LNCaP clone FGC (cell line): ENCODE measurements around the gene ANKRD6.
"Not testable (repeated sequence)": the region's sequence is repeated elsewhere in the genome, so short reads cannot be mapped to it uniquely, and the experiment has no call there.

ENCODE experiments used
- DNase-seq: peaks from one replicate; pipeline ENCODE4 v3.0.0-alpha.2; 2011; ENCODE audit warnings: low read depth
- H3K4me3 ChIP-seq: 2 replicates; pipeline ENCODE4 v1.5.1; 2011; ENCODE audit warnings: mild to moderate bottlenecking, low read depth, low read length, control low read depth
- TF ChIP-seq, protein P1 (sequence below): IDR thresholded peaks from 2 replicates; pipeline ENCODE4 v1.5.1; 2012; ENCODE audit warnings: mild to moderate bottlenecking; ENCODE audit not compliant: control insufficient read depth, insufficient read depth; ENCODE audit errors: extremely low read depth

ANKRD6 gene

DNA sequence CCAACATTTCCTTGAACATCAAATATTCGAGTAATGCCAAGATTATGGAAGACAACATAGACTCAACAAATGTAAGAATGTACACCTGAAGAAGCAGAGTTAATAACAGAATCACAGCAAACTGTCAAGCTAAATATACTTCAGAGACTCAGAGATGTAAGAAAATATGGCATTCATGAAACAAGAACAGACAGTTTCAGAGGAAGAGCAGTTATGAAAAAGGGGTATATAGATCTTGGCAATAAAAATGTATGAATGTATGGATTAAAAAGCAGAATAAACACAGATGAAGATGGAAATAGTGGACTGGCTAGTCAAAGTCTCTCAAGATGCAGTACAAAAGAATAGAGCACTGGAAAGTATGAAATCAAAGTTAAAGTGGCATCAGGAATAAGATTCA is 39.3 kb upstream of the ANKRD6 start:
- TF ChIP-seq, protein P1, sequence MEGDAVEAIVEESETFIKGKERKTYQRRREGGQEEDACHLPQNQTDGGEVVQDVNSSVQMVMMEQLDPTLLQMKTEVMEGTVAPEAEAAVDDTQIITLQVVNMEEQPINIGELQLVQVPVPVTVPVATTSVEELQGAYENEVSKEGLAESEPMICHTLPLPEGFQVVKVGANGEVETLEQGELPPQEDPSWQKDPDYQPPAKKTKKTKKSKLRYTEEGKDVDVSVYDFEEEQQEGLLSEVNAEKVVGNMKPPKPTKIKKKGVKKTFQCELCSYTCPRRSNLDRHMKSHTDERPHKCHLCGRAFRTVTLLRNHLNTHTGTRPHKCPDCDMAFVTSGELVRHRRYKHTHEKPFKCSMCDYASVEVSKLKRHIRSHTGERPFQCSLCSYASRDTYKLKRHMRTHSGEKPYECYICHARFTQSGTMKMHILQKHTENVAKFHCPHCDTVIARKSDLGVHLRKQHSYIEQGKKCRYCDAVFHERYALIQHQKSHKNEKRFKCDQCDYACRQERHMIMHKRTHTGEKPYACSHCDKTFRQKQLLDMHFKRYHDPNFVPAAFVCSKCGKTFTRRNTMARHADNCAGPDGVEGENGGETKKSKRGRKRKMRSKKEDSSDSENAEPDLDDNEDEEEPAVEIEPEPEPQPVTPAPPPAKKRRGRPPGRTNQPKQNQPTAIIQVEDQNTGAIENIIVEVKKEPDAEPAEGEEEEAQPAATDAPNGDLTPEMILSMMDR, result no peak
- no peak for DNase-seq
- H3K4me3 ChIP-seq, result no peak overlapping the region

DNA sequence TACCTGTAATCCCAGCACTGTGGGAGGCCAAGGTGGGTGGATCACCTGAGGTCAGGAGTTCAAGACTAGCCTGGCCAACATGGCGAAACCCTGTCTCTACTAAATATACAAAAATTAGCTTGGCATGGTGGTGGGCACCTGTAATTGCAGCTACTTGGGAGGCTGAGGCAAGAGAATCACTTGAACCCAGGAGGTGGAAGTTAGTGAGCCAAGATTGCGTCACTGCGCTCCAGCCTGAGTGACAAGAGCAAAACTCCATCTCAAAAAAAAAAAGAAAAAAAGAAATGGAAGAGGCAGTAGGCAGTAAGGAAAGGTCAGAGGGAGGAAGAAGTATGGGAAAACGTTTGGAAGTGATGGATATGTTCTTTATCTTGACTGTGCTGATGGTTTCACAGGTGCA is 35.1 kb upstream of the ANKRD6 start:
- DNase-seq, H3K4me3 ChIP-seq: not testable (repeated sequence)

DNA sequence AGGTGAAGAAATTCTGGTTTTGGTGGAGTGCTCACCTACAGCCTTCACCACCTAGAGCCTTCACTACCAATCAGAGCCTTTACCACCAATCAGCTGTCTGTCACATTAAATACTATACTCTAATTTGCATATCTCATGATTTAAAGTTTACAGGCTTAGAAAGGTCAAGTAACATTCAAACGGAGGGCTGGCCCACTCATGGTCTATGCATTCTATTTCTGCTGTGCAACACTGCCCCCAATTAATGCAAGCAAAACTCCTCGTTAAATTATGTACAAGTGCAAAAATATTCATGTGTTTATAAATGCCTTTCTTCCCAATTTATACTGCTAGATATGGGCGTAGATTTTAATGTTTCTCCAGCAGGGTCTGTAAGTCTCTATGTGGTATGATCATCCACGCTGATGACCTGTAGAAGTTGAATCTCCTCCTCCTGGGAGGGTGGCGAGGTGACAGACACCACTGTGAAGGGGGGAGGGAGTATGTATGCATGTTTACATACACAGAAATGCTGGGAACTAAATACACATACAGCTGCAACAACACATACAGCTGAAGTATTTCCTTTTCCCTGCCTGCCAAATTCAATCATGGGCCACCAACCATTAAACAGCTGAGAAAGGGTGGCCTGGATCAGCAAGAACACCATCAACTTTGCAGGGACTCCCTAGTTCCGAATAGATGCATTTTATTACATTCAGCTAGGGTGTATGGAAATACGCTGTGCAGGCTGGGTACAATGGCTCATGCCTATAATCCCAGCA is 34.0 kb upstream of the ANKRD6 start:
- TF ChIP-seq, protein P1, result no peak
- no peak overlapping the region for H3K4me3 ChIP-seq
- no peak for DNase-seq

DNA sequence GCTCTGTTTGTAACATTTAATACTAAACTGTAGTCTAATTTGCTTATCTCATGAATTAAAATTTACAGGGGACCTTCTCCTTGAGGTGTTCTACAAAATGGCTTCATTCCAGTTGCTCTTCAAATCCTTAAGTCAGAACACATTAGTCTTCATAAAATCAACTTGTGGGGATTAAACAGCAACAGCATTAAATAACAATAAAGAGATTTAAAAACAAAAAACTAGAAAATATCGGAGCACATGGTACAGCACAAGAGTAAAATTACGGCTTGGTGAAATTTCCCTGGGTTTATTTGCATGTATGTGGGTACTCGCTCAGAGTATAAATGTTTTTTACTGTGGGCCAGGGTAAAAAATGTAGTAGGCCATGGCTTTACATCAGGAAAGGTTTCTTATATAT is 32.9 kb upstream of the ANKRD6 start:
- TF ChIP-seq, protein P1, result no peak
- no peak for DNase-seq
- no peak overlapping the region for H3K4me3 ChIP-seq

DNA sequence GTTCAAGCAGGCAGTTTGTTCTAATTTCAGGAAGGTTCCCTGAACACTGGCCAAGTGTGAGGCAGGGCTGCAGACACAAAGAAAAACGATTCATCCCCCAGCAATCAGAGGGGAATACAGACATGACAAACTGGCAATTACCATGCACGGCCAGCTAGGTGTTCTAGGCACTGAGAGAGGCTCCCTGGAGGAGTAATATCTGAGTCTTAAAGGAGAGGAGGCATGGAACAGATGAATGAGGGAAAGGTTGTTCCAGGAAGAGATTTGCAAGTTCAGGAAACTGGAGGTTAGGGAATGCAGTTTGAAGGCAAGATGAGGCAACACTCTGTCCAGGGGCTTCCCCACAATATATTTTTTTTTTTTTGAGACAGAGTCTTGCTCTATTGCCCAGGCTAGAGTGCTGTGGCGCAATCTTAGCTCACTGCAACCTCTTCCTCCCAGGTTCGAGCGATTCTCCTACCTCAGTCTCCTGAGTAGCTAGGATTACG is 32.0 kb upstream of the ANKRD6 start:
- H3K4me3 ChIP-seq, result no peak overlapping the region
- no peak for DNase-seq

DNA sequence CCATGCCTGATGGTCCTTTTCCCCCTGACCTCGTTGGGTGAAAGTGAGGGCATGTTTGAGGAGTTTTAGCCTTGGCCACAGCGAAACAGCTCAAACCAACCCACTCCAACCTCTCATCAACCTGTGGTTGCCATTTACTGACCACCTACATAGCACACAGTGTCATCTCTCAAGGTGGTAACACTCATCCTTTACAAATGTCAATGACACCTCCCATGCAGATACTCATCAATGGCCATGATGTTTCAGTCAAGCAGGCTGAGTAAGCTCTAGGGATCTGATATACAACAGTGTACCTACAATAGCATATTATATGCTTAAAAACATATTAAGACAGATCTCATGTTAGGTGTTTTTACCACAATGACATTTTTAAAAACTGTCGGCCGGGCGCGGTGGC is 30.2 kb upstream of the ANKRD6 start:
- no peak for DNase-seq
- TF ChIP-seq, protein P1, result no peak
- no peak overlapping the region for H3K4me3 ChIP-seq

More for the DNA sequence above, 32.0 kb upstream of the ANKRD6 start:
- TF ChIP-seq, protein P1, result no peak

DNA sequence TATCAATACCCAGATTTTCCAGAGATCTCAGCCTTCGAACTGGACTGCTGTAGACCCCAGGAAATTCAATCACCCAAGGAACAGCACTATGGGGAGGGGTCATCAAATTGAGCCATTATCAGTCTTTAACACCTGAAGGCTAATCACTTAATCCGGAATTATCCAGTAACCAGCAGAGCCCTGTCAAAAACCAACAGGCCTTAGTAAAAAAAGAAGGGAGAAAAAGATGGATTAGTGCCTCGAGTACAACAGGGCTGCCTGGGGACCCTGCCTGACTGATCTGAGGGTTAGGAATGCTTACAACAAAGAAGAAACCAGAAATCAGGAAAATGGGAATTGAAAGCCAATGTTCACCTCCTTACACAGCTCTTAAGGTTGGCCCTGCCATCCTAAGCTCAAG is 28.4 kb upstream of the ANKRD6 start:
- no peak overlapping the region for H3K4me3 ChIP-seq
- DNase-seq, result no peak
- TF ChIP-seq, protein P1, result no peak
